HG03045 (cell line): ENCODE measurements around the gene BCAS4.

Source experiments
- ATAC-seq: cut with Tn5 transposase; IDR thresholded peaks from one replicate; pipeline ENCODE4 v1.9.1; 2021; ENCODE audit warnings: mild to moderate bottlenecking, moderate library complexity; ENCODE audit not compliant: unreplicated experiment

The BCAS4 gene

DNA sequence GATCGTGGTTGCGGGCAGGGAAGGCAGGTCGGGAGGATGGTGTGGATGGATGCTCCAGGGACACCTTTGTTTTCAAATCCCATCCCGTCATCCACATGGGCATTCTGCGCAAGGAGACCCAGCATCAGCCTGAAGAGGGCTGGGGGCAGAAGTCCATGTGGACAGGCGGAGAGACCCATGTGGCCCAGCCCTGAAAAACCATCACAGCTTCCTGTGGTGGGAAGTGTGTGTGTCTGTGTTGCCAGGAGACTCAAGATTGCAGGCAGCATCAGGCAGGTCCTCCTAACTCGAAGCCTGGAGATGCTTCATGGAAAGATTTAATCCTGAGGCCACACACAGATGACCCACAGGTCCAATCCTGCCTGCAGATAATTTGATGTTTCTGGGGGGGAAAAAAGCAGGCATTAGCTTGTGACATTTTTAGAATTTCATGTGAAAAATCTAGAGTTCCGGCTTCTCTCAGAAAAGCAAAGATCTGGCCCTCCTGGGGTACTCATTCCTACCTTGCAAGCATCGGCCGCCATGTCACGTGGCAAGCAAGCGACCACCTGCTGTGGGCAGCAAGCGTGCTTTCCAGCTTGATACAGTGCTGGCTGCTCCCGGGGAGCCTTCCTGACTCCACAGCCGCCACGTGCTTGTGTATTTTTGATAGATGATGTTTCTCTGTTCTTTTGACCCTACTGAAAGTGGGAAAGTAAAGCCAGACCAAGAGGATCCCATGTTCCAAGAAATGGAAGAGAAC lies 25.8 kb downstream of the BCAS4 start:
- ATAC-seq: no peak

DNA sequence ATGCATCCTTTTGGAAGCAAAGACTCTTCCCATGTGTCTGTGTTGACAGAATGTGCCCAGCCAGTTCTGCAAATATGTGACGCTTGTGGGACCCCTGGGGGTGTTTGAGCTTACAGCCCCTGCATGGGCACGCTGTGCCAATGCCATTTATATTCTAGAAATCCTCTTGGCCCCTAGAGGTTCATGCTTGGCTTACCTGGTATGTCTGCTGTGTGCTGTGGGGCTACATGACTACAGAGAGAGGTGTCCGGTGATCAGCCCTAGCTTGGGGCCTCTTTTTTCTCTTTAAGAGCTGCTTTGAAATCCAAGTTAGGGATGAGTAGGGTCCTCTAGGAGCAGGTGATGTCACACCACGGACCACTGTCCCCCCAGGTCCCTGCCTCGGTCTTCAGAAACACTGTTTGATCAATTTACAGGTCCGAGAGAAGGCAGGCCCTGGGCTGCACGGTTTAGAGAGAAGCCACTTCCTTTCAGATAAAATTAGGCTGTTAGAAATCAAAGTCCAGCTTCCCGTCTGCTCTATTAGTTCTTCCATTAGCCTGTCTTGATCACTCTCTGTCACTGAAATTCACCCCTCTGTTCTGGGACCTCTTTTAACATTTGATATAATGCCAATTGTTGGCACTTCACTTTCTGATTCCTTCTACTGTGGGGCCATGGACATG lies 26.5 kb downstream of the BCAS4 start:
- no peak for ATAC-seq

DNA sequence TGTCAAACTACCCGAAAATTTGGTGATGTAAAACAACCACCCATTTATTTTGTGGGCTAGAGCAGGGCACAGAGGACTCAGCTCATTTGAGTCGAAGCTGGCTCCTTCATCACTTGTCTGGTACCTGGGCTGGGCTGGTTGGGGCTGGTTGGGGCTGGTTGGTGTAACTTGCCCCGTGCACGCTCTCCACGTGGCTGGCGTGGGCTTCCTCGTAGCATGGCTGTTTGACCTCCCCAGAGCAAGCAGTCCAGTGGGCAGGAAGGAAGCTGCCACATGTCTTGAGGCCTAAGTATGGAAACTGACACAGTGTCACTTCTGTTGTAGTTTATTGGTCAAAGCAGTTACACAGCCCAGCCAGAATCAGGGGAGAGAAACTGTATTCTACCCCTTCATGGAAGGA lies 27.1 kb downstream of the BCAS4 start:
- no peak for ATAC-seq

DNA sequence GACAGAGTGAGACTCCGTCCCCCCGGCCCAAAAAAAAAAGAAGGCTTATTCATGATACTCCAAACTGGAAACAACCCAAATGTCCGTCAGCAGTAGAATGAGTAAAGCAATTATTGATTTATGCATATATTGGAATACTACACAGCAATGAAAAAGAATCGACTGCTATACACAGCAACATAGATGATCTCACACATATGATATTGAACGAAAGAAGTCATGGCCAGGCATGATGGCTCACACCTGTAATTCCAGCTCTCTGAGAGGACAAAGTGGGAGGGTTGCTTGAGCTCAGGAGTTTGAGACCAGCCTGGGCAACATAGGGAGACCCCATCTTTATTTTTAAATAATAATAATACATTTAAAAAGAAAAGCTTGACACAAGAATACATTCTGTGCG lies 28.5 kb downstream of the BCAS4 start:
- no peak for ATAC-seq

DNA sequence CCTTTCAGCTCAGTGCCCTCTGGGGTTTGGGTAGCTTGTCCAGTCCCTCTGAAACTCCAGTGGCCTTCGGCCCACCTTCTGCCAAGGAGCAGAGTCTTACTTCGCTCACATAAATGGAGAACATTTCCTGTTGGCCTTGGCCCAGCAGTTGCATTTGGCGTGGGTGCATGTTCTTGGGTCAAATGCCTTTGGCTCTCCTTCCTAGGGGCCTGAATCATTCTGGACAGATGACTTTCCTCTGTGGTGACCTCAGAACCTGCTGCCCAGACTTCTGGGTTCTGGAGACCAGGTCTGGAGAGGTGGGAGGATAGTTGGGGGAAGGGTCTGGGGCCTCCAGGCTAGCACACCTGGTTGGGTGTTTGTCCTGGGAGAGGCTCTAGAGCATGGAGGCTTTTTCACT lies 29.3 kb downstream of the BCAS4 start:
- no peak for ATAC-seq

DNA sequence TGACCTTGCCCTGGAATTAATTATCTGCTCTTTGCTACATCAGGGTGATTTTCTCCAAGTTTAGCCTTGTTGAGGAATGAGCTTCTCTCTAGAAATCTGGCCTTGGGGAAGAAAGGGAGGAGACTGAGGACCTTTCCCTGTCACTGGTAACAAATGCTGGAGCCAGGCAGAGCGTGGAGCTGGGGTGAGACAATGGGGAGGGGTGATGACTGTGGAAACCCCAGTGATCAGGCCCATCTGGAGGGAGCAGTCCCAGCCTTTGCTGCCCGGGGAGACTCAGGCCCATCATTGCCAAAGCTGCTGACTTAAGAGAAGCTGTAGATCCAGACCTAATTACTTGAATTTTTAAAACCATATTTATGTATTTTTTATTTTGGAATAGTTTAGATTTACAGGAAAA lies 31.3 kb downstream of the BCAS4 start:
- ATAC-seq: no peak

DNA sequence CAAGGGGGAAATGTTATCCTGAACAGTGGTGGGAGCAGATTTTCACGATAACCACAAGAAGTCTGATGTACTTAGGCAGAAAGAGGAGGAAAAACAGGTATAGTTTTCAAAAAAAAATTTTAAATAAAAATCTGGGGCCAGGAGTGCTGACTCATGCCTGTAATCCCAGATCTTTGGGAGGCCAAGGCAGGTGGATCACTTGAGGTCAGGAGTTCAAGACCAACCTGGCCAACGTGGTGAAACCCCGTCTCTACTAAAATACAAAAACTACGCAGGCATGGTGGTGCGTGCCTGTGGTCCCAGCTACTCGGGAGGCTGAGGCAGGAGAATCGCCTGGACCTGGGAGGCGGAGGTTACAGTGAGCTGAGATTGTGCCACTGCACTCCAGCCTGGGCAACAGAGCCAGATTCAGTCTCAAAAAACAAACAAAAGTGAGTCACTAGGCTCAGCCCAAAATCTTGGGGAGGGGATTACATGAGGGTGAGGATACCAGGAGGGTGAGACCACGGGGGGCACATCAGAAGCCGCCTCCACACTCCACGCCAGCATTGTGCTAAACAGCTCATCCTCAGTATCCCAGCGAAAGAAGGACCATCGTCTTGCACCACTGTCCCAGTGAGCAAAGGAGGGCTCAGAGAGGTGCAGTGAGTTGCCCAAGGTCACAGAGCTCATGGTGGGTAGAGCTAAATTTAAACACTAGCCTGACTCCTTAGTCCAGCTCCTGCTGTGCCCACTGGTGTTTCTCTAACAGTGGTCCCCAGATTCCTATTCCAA lies 33.7 kb downstream of the BCAS4 start:
- no peak for ATAC-seq

DNA sequence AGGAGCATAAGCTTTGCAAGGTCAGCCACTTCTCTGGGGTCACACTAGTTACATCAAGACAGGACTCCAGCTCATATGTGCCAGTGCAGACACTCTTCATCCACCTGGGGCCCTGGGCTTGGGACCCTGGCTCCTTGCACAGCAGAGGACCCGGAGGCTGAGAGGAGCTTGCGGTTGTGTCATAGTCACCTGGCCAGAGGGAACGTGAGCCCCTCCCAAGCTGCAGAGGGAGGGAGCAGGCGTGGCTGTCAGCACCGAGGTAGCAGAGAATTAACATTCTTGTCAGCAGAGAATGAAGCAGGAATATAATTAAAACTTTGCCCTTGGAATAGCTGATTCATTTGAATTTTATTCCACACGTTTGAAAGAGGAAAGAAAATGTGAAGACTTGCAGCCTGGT lies 36.8 kb downstream of the BCAS4 start:
- ATAC-seq: no peak

DNA sequence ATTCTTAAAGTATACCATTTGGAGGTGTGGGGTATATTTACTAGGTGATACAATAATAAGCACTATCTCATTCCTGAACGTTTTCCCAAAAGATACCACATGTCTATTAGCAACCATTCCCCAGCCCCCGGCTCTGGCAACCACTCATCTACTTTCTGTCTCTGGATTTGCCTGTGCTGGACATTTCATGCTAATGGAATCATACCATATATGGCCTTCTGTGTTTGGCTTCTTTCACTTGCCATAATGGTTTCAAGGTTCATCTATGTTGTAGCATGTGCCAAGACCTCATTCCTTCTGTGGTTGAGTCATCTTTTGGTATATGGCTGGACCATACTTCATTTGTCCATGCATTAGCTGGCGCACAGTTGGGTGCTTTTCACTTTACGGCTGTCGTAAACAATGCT lies 39.7 kb downstream of the BCAS4 start:
- ATAC-seq: no peak

DNA sequence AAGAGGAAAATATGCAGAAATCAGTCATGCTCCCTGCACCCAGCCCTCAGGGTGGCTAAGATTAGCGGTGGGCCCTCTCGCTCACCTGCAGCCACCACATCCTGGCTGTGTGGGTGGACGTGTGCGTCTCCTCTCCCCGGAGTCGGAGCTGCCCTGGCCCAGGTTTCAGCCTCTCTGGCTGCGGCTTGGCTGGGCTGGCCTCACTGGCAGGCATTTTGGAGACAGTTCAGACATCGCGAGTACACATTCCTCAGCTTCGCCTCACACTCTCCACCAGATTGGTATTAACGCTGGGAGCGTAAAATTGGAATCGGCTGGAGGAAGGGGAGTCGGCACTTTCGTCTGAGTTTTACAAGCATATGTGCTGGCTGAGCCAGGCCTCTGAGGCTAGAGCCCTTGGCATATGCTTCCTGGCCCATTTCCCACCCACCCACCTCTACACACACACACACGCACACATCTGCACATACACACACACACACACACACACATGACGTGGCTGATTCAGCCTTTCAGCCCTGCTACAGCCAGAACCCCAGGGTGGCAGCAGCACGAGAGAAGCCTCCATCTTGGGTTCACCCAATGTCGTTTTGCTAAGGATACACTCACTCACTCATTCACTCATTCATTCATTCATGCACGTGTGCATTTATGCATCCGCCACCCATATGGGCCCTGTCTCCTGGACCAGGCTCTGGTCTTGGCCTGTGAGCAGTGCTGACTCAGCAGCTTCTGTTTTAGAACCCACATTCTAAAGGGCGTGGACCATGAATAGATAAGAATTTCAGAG lies 42.9 kb downstream of the BCAS4 start:
- ATAC-seq: peak; percentile 54

DNA sequence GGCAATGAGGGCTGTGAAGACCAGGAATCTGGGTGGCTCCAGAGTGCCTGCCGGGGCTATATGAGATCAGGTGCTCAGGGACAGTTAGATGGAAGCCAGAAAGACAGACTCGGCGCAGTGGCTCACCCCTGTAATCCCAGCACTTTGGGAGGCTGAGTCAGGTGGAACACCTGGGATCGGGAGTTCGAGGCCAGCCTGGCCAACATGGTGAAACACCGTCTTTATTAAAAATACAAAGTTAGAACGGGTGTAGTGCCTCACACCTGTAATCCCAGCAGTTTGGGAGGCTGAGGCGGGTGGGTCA lies 43.4 kb downstream of the BCAS4 start:
- no peak for ATAC-seq

DNA sequence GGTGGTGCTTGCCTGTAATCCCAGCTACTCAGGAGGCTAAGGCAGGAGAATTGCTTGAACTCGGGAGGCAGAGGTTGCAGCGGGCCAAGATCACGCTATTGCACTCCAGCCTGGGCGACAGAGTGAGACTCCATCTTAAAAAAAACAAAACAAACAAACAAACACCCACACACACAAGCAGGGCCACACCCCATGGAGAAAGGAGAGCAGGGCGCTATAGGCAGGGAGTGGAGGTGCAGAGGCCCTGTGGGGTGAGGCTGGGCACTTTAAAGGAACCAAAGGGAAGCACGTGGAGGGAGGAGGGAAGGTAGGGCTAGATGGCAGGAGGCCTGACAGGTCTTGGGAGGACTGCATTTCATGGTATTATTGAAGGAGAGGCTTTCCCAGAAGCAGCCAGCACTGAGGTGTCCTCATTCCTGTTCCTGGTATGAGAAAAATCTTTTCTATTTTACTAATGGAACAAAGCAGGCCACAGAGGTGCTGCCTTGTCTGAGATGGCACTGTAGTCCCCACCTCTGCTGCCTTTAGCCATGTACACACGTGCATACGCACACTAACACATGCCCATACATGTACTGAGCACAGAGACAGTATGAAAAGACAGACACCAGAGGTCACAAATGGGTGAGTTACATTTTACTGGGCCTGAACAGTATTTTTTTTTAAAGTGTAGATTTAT lies 44.0 kb downstream of the BCAS4 start:
- no peak for ATAC-seq

DNA sequence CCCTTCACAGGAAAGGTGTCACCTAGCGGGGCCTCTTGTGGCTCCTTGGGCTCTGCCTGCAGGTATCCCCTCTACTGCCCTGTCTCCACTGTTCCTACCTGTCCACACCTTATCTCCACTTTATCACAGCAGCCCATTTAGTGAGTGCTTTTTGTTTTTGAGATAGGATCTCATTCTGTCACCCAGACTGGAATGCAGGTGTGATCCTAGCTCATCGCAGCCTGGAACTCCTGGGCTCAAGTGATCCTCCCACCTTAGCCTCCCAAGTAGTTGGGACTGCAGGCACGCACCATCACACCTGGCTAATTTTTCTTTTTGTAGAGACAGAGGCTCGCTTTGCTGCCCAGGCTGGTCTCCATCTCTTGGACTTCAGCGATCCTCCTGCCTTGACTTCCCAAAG lies 48.0 kb downstream of the BCAS4 start:
- ATAC-seq: no peak

DNA sequence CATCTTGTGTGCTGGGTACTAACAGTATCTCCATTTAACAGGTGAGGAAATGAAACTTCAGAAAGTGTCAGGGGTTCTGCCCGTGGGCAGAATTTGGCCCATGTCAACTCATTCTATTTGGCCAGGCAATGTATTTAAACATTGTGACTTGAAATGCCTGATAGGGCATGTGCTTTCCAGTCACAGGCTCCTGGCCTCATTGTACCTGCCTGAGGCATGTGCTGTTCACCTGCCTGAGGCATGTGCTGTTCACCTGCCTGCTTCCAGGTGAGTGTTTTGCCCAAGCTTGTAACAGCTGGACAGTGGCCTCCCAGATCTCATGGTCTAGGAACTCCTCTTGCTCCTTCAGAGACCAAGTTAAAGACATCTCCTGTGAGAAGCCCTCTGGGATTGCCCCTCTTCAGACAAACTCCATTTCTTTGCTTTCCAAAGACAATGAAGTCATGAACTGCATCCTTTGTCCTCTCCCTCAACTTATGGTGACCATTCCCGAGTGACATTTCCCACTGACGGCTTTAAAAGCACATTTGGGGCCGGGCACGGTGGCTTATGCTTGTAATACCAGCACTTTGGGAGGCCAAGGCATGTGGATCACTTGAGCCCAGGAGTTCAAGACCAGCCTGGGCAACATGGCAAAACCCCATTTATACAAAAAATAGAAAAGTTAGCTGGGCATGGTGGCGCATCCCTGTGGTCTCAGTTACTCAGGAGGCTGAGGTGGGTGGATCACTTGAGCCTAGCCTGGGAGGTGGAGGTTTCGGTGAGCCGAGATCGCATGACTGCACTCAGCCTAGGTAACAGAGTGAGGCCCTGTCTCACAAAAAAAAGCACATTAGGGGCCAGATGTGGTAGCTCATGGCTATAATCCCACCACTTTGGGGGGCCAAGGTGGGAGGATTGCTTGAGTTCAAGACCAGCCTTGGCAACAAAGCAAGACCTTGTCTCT lies 48.7 kb downstream of the BCAS4 start:
- no peak for ATAC-seq

DNA sequence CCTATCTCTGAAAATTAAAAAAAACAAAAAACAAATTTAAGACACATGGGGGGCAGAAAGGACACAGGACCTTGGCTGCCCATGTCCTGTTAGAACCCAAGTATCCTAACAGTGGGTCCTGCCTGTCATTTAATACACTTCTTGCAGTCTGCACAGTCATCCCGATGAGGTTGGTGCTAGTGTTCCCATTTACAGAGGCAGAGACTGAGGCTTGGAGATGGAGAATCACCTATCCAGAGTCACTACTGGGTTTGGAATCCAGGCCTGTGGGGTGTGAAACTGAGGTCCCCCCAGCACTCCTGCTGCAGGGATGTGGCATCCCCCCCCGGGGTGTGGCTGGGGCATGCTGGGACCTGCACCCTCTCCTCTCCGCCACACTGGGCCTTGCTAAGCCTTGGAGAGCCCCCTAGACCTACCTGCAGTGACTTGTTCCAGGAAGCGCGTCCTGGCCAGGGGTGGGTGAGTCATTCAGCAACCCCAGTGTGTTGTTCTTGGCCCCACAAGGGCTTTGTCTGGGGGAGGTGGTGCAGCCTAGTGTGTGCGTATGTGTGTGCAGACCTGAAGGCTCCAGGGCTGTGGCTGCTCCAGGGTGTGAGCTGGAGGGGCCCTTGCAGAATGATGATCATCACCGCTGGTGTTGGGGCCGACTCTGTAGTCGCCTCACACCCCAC lies 49.7 kb downstream of the BCAS4 start:
- ATAC-seq: peak; percentile 80

DNA sequence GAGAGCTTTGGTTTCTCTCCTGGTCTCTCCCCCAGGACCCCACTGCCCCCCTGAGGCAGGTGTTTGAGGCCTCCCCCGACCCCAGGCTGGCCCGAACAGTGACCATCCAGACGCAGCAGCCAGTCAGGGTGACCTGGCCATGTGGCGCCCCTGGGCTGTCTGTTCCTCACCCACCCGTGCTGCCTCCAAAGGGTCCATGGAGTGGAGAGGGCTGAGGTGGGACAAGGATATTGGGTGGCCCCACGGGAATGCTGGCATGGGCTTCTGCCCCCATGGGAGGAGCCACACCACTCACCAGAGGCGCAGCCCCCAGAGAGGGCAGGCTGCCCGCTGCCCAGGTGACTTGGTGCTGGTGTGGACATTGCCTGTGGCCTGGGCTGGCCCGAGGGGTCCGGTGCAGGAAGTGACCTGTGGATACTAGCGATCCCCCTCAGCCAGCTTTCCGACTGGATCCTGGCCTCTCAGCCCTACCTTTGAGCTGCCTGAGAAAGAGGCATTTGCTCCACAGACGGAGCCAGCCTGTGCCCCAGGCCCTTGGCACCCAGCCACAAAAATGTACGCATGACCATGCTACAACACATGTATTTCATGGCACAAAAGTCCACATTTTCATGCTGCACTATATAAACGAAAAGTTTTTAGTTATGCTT lies 50.8 kb downstream of the BCAS4 start:
- no peak for ATAC-seq

DNA sequence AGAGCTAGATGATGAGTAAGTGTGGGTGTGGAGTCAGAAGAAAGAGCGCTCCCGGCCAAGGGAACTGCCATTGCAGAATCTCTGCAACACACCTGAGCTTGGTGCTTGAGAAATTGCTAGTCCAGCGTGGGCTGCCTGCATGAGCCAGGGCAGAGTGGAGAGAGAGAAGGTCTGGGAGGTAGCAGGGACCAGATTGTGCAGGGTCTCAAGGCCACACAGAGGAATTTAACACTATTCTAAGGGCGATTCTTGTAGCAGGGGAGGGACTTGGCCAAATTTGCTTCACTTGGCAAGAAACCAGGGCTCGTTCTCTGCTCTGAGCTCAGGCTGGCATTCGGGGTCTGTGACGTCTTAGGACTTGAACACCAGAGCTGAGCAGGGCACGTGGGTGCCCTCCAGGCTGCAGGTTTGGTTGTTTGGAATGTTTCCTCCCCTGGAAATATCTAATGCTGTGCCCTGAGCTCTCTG lies 53.5 kb downstream of the BCAS4 start:
- no peak for ATAC-seq

DNA sequence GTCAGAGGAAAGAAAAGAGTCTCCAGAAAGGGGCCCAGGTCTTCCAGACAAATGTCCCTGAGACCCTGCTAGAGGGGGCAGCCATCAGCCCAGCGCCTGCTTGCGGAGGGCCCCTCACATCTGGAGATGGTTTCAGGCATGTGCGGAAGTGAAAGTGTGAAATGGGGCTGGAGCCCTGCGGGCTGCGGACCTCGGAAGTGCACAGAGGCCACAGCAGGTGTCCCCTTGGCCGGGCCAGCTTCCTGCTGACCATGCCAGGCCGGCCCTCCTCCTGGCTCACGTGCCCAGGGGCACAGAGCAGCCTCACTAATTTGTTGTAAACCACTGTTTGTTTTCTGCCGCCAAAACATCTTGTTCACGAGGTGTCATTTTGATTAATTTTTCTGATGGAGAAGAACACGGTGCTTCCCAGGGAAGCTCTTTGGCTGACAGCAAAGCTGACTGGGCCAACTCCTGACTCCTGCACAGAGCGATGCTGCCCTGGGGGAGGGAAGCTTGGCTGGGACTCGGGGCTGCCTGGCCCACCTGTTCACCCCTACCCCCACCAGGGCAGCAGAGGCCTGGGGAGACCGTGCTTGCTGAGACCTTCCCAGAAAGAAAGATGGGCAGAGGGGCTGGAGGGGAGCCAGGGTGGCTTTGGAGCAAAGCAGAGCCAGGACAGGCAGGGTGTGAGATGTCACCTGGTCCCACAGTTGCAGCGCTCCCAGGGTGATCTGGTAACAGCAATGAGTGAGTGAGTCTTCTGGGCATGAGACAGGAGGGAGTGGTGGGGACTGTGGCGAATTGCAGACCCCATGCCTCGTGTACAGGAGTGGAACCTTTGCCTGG lies 54.2 kb downstream of the BCAS4 start:
- no peak for ATAC-seq
